HepG2 (cell line): ENCODE results near the gene TRIM7. TPM values are rescaled to one million over a fixed set of nuclear protein-coding genes. Genes with fewer than 3 reads are reported as not detected.

Source experiments
- AHR ChIP-seq: IDR thresholded peaks from 2 replicates; pipeline ENCODE4 v1.6.1; 2018; ENCODE audit warnings: missing genetic modification reagents, missing compliant biosample characterization
- CHD2 ChIP-seq: IDR thresholded peaks from 2 replicates; pipeline ENCODE4 v1.6.1; 2011; ENCODE audit warnings: low read depth, low read length, improper control_type of control experiment
- ELF3 ChIP-seq: IDR thresholded peaks from 2 replicates; pipeline ENCODE4 v1.6.1; 2016; ENCODE audit warnings: missing genetic modification reagents, missing compliant biosample characterization
- ELF4 ChIP-seq: sonication (generic); formaldehyde crosslinking; IDR thresholded peaks from 2 replicates; pipeline ENCODE4 v1.5.0; 2020; ENCODE audit warnings: missing genetic modification reagents, mild to moderate bottlenecking, moderate library complexity, borderline replicate concordance
- MED8 ChIP-seq: sonication (generic); formaldehyde crosslinking; IDR thresholded peaks from 2 replicates; pipeline ENCODE4 v1.8.1; 2023; ENCODE audit warnings: mild to moderate bottlenecking, missing genetic modification reagents; ENCODE audit not compliant: insufficient replicate concordance
- NR2F1 ChIP-seq, 2 experiments: fragments of 450-650 bp in 1 of 2; formaldehyde crosslinking in 1 of 2; IDR thresholded peaks; 2 replicates each; pipeline versions ENCODE4 v1.5.0 to v1.6.1; 2016 to 2020; ENCODE audit warnings: mild to moderate bottlenecking in 1 of 2, missing compliant biosample characterization in 1 of 2, missing genetic modification reagents in 1 of 2, moderate library complexity in 1 of 2
- SNAI1 ChIP-seq: sonication (generic); formaldehyde crosslinking; IDR thresholded peaks from 2 replicates; pipeline ENCODE4 v1.5.0; 2020; ENCODE audit warnings: mild to moderate bottlenecking, missing genetic modification reagents, borderline replicate concordance
- ZBTB44 ChIP-seq: sonication (generic); formaldehyde crosslinking; IDR thresholded peaks from 2 replicates; pipeline ENCODE4 v1.4.0; 2020; ENCODE audit warnings: missing genetic modification reagents
- ZNF253 ChIP-seq: sonication (generic); formaldehyde crosslinking; IDR thresholded peaks from 2 replicates; pipeline ENCODE4 v1.8.0; 2022; ENCODE audit warnings: mild to moderate bottlenecking, missing genetic modification reagents, borderline replicate concordance
- ZNF597 ChIP-seq: sonication (generic); formaldehyde crosslinking; IDR thresholded peaks from 2 replicates; pipeline ENCODE4 v1.5.0; 2020; ENCODE audit warnings: missing genetic modification reagents
- ZNF83 ChIP-seq: sonication (generic); formaldehyde crosslinking; IDR thresholded peaks from 2 replicates; pipeline ENCODE4 v1.4.0; 2020; ENCODE audit warnings: missing genetic modification reagents, mild to moderate bottlenecking, borderline replicate concordance
- ZSCAN20 ChIP-seq: sonication (generic); formaldehyde crosslinking; IDR thresholded peaks from 2 replicates; pipeline ENCODE4 v1.4.0; 2020; ENCODE audit warnings: missing genetic modification reagents, mild to moderate bottlenecking, borderline replicate concordance
- ZSCAN5A ChIP-seq: sonication (generic); formaldehyde crosslinking; IDR thresholded peaks from 2 replicates; pipeline ENCODE4 v1.8.0; 2022; ENCODE audit warnings: mild to moderate bottlenecking, missing genetic modification reagents, borderline replicate concordance
- polyA plus RNA-seq, 8 experiments: library from polyadenylated mRNA; depleted of rRNA in 3 of 8; stranded (reverse) in 7 of 8; unstranded in 1 of 8; fragments of >200 nt; fragmentation: Illumina TruSeq in 4 of 8; extraction: Trizol in 4 of 8; gene quantifications; 2 replicates each; pipeline versions ENCODE4 v1.2.1 to v1.2.3, GENCODE V29; 2011 to 2016; ENCODE audit warnings: low read depth in 4 of 8, missing spikeins in 1 of 8, mixed read lengths in 1 of 8; ENCODE audit not compliant: insufficient read depth in 1 of 8
- total RNA-seq, 5 experiments: library from RNA; depleted of rRNA; stranded (reverse); fragments of >200 nt; fragmentation: Illumina TruSeq; extraction: Trizol; gene quantifications; 2 replicates each; pipeline ENCODE4 v1.2.3, GENCODE V29; 2016; ENCODE audit warnings: low read depth in 1 of 5
- TF ChIP-seq, protein P1 (sequence below): sonication (generic); formaldehyde crosslinking; IDR thresholded peaks from 2 replicates; pipeline ENCODE4 v1.4.0; 2020; ENCODE audit warnings: missing genetic modification reagents, low read depth, mild to moderate bottlenecking, borderline replicate concordance
- TF ChIP-seq, protein P2 (sequence below): sonication (generic); formaldehyde crosslinking; IDR thresholded peaks from 2 replicates; pipeline ENCODE4 v1.5.1; 2020; ENCODE audit warnings: mild to moderate bottlenecking, moderate library complexity, missing genetic modification reagents

Gene TRIM7
- total and polyA plus RNA-seq, 2 of the 13 experiments (the other 11 are each of a cell fraction or from before 2014, with no cell fraction given): 0.13 TPM; not detected in 1

GRCh38 chr5:181187500-181188213, 17.3 kb downstream of the TRIM7 start (continued):
- peak; percentile 66; the same call in 1 of the 2 replicates for TF ChIP-seq ELF4 (CRISPR knock-in tag)
- 0 out of 2 replicates have a peak, but pooled peaks have one; percentile 51 for TF ChIP-seq ZNF253
- TF ChIP-seq, protein P1, sequence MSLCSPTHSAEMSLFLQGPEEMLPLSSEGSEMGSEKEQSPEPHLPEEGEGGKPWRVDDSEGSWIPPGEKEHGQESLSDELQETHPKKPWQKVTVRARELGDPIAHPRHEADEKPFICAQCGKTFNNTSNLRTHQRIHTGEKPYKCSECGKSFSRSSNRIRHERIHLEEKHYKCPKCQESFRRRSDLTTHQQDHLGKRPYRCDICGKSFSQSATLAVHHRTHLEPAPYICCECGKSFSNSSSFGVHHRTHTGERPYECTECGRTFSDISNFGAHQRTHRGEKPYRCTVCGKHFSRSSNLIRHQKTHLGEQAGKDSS (CRISPR knock-in tag): no peak; the same call in 1 of the 2 replicates
- TF ChIP-seq AHR (CRISPR knock-in tag): no peak
- TF ChIP-seq SNAI1: no peak
- TF ChIP-seq MED8: peak; percentile 24
- TF ChIP-seq ZBTB44: 0 out of 2 replicates have a peak, but pooled peaks have one; percentile 45
- 0 out of 2 replicates have a peak, but pooled peaks have one; percentile 82 for TF ChIP-seq ZNF597 (CRISPR knock-in tag)
- TF ChIP-seq NR2F1 (CRISPR knock-in tag; IDR thresholded peaks at IDR 0.05): no peak
- 0 out of 2 replicates have a peak, but pooled peaks have one; percentile 11 for TF ChIP-seq ZNF83 (CRISPR knock-in tag)
- peak; percentile 60 for TF ChIP-seq ELF3
- TF ChIP-seq ZSCAN20: 0 out of 2 replicates have a peak, but pooled peaks have one; percentile 56
- TF ChIP-seq, protein P2, sequence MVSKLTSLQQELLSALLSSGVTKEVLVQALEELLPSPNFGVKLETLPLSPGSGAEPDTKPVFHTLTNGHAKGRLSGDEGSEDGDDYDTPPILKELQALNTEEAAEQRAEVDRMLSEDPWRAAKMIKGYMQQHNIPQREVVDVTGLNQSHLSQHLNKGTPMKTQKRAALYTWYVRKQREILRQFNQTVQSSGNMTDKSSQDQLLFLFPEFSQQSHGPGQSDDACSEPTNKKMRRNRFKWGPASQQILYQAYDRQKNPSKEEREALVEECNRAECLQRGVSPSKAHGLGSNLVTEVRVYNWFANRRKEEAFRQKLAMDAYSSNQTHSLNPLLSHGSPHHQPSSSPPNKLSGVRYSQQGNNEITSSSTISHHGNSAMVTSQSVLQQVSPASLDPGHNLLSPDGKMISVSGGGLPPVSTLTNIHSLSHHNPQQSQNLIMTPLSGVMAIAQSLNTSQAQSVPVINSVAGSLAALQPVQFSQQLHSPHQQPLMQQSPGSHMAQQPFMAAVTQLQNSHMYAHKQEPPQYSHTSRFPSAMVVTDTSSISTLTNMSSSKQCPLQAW: peak; percentile 84
- no peak; the same call in 1 of the 2 replicates for TF ChIP-seq ZSCAN5A (CRISPR knock-in tag)
- TF ChIP-seq CHD2: no peak
